GM06990 (cell line): ENCODE data around the gene EPC1.

Experiments
- DNase-seq: peaks from one replicate; pipeline ENCODE4 v3.0.0-alpha.2; 2011; ENCODE audit not compliant: insufficient read length; ENCODE audit errors: extremely low read depth
- H3K27me3 ChIP-seq: replicated peaks from 2 replicates; pipeline ENCODE4 v1.6.0; 2011; ENCODE audit warnings: low read length; ENCODE audit not compliant: control insufficient read depth, insufficient read depth
- H3K36me3 ChIP-seq: 2 replicates; pipeline ENCODE4 v1.5.1; 2011; ENCODE audit warnings: low read length; ENCODE audit not compliant: control insufficient read depth, insufficient read depth
- H3K4me3 ChIP-seq: replicated peaks from 2 replicates; pipeline ENCODE4 v1.5.1; 2011; ENCODE audit warnings: low read depth, mild to moderate bottlenecking, control low read depth, low read length
- CTCF ChIP-seq: IDR thresholded peaks from 2 replicates; pipeline ENCODE4 v1.5.1; 2011; ENCODE audit warnings: low read length, control low read depth, mild to moderate bottlenecking, inconsistent platforms; ENCODE audit not compliant: insufficient read depth, poor library complexity, severe bottlenecking

EPC1 gene

GRCh38 chr10:32348297-32349198 is 1.6 kb upstream of the EPC1 start:
- no peak for DNase-seq
- no peak for TF ChIP-seq CTCF
- Histone ChIP-seq H3K4me3 (no peak overlapping the region), H3K36me3 (no peaks in the 10 kb centered on the region), H3K27me3 (no peaks in the 10 kb centered on the region)

- Histone ChIP-seq H3K27me3 (no peaks in the 10 kb centered on the region), H3K4me3 (peak overlapping the region; percentile 98), H3K36me3 (no peaks in the 10 kb centered on the region)
- no peak for TF ChIP-seq CTCF
- DNase-seq: no peak
Observed at GRCh38 chr10:32347363-32348022, 535 bp upstream of the EPC1 start.

GRCh38 chr10:32346134-32346550 is 816 bp downstream of the EPC1 start:
- TF ChIP-seq CTCF: peak; percentile 80
- Histone ChIP-seq H3K27me3 (no peaks in the 10 kb centered on the region), H3K4me3 (peak overlapping the region; percentile 98), H3K36me3 (no peaks in the 10 kb centered on the region)
- peak; percentile 96 for DNase-seq

GRCh38 chr10:32341596-32341995 is 5.4 kb downstream of the EPC1 start:
- H3K4me3 ChIP-seq: no peak overlapping the region
- H3K36me3 ChIP-seq: 0 out of 2 replicates have a peak, but pooled peaks cover 2% of the 10 kb centered on the region
- H3K27me3 ChIP-seq: no peaks in the 10 kb centered on the region
- no peak for DNase-seq
- TF ChIP-seq CTCF: no peak

GRCh38 chr10:32340596-32341180 is 6.3 kb downstream of the EPC1 start:
- Histone ChIP-seq H3K4me3 (no peak overlapping the region), H3K36me3 (0 out of 2 replicates have a peak, but pooled peaks cover 2% of the 10 kb centered on the region), H3K27me3 (no peaks in the 10 kb centered on the region)
- no peak for TF ChIP-seq CTCF
- no peak for DNase-seq
